Activated naive CD4-positive, alpha-beta T cell (primary cell): ENCODE measurements around the gene CD99.
"Not testable (repeated sequence)": the region's sequence is repeated elsewhere in the genome, so short reads cannot be mapped to it uniquely, and the experiment has no call there.

Source experiments
- DNase-seq, 4 experiments: peaks; one replicate each; lab custom pipeline; 2025; lab: John Stamatoyannopoulos, UW

Gene CD99

GRCh38 chrX:2690856-2691542 lies at the start of gene CD99:
Gene CD99, plus strand, starts transcription at chrX:2691295. Its CDS starts 66 bp downstream, at chrX:2691361.
- DNase-seq, result no peak

GRCh38 chrX:2642146-2642545 lies 48.9 kb upstream of the CD99 start:
- no peak for DNase-seq

GRCh38 chrX:2642791-2643190 lies 48.3 kb upstream of the CD99 start:
- DNase-seq, result no peak

DNA sequence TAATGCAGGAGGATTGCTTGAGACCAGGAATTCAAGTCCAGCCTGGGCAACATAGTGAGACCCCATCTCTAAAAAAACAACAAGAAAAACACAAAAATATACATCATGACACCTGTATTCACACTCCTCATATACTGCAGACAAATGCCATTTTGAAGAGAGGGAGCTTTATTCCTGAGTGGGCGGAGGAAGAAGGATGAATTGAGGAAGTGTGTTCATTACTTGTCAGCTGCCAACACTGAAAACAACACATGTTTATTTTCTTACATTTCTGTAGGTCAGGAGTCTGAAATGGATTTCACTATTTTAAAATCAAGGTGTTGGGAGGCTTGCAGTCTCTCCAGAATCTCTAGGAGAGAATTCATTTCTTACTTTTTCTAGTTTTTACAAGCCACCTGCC lies 47.2 kb upstream of the CD99 start:
- DNase-seq, result no peak

- DNase-seq, result no peak
These were observed 45.5 kb upstream of the CD99 start for GRCh38 chrX:2645563-2645962.

DNA sequence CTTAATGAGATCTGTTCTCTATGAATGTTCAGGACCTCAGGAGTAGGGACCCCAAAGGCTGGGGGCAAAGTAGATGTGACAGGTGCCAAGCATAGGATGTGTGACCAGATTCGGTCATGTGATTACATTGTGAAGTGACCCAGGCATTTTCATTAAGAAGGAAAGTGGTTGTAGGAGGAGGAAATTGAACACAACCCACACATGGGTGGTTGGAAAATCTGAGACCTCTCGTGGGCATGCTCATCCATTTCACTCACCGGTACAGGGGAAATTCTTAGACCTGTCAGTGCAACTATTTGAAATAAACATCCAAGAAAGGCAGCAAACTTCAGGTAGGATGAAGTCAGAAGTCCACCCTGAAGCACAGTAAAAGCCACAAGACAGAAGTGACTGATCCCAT lies 43.5 kb upstream of the CD99 start:
- no peak for DNase-seq

DNA sequence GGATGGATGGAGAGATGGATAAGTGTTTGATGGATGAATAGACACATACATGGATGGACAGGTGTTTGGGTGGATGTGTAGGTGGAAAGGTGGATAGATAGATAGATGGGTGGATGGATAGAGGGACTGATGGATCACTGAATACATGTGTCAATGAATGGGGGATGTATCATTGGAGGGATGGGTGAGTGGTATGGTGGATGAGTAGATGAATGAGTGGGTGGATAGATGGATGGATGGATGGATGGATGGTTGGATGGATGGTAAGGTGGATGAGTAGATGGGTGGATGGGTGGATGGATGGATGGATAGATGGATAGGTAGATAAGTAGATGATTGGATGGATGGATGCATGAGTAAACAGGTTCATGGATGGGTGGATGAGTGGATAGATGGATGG lies 41.1 kb upstream of the CD99 start:
- no peak for DNase-seq

GRCh38 chrX:2650865-2651264 lies 40.2 kb upstream of the CD99 start:
- DNase-seq, result no peak

DNA sequence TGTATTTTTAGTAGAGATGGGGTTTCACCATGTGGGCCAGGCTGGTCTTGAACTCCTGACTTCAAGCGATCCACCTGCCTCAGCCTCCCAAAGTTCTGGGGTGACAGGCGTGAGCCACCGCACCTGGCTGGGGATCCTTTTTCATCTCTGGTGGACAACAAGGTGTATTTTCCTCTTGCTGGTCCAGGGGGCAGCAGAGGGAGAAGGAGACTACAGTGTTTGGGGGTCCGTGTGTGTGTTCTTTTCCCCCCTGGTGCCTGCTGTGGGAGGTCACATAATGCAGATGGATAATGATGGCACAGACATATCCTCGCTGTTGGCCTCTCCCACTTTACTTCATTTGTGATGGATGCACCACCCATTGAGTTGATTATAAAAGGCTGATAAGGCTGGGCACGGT lies 39.0 kb upstream of the CD99 start:
- DNase-seq, result no peak

GRCh38 chrX:2654436-2655340 lies 36.4 kb upstream of the CD99 start:
- no peak for DNase-seq

- DNase-seq, result no peak
These were observed 34.7 kb upstream of the CD99 start for GRCh38 chrX:2656257-2656836.

- no peak for DNase-seq
These were observed 33.5 kb upstream of the CD99 start for GRCh38 chrX:2657532-2658113.

DNA sequence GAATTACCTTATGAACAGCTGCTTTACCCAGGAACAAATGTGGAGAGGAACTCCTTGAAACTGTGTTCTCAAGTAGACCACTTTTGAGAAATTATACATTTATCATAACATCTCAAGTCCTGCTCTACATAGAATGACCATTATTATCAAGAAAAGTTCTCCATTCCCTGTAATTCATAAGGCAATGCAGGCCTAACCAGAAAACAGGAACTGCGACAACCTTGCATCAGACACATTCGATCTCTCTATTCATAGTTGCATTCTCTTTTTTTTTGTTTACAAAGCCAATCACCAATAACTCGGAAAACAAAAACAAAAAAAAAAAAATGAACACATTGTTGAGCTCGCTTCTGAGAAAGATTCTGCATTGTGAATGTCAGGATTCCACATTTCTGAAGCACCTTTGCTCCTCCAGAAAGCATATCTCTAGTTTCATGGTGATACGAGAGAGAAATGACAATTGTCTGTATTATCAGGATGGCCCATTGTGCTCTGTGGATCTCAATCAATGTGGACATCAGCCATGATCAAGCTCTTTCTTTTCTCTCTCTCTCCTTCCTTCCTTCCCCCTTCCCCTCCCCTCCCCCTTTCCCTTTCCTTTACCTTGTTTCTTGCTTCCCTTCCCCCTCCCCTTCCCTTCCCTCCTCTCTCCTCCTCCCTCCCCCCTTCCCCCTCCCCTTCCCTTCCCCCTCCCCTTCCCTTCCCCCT lies 32.4 kb upstream of the CD99 start:
- DNase-seq, result no peak

- no peak for DNase-seq
These were observed 28.5 kb upstream of the CD99 start for GRCh38 chrX:2662586-2662985.

GRCh38 chrX:2664502-2664901 lies 26.6 kb upstream of the CD99 start:
- no peak for DNase-seq

DNA sequence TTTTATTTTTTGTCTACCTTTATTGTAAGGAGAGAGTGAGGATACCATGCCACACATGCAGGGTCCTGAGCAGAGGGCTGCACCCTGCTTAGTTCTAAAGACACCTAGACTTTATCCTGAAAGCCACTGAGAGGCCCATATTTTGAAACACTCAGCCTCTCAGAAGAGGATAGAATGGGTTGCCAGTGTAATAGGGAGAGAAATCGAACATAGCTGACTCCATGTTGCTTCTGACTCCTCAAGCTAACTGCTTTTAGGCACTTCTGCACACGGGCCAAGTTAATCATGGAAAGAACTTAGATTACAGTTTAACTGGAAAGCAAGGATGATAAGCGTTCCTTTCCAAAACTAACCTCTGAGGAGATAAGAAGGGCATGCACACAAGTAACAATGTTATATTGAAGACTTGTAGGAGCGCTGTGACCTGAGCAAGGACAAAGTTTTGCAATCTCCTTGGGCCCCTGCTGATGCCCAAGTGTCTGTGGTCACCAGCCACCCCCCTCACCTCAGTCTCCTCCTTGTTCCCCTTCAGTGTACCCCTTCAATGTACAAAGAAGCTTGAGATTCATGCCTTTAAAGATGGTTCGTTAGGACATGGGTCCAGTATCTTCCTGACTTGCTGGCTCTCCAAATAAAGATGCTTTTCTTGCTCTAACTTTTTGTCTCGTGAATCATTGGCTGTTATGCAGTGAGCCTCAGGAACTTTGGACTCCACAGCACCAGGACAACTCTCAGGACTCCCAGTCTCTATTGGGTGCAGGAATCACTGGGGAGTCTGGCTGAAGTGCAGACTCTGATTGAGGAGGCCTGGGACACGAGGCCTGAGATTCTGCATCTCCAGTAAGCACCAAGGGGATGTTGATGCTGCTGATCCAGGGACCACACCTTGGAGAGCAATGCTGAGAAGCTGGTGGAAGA lies 25.4 kb upstream of the CD99 start:
- no peak for DNase-seq

GRCh38 chrX:2666491-2666890 lies 24.6 kb upstream of the CD99 start:
- DNase-seq, result no peak

DNA sequence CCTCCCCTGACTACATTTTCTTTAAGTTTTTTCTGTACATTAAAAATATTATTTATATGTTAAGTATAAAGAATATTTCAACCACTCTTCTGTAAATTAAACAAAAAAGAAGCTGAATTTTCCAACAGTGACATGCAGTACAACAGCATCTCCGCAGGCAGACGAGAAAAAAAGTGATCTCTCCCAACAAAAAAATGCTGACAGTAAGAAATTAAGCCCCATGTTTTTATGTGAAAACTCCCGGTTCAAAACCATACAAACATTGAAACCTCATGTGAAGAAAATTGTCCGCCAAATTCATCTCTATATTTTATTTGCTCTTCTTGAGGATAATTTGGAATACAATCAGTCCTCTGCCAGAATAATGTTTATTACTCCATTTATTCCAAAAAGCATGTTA lies 20.1 kb upstream of the CD99 start:
- no peak for DNase-seq

GRCh38 chrX:2672084-2672483 lies 19.0 kb upstream of the CD99 start:
- DNase-seq, result no peak

- DNase-seq, result no peak
These were observed 17.5 kb upstream of the CD99 start for GRCh38 chrX:2673611-2674010.

DNA sequence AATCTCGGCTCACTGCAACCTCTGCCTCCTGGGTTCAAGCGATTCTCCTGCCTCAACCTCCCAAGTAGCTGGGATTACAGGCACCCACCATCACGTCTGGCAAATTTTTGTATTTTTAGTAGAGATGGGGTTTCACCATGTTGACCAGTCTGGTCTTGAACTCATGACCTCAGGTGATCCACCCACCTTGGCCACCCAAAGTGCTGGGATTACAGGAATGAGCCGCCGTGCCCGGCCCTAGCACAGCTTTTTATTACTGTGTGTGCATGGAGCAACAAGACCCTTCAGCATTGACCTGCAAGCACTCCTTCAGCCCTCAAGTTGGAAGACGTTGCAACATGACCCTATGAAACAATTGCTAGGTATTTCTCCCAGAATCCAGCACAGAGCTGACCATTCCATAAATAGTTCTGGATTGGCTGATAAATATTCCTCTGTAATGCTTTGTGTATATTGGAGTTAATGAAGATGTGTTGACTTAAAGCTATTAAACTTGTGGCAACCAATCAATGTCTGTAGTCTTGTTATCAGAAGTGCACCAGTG lies 15.4 kb upstream of the CD99 start:
- DNase-seq, result not testable (repeated sequence)
